SK-MEL-5 (cell line): ENCODE measurements around the gene DPAGT1. TPM values are rescaled to one million over a fixed set of nuclear protein-coding genes. Genes with fewer than 3 reads are reported as not detected.

Source experiments
- DNase-seq: peaks from one replicate; pipeline ENCODE4 v3.0.0-alpha.2; 2016; ENCODE audit warnings: low read depth, low spot score
- in situ Hi-C: cut with HindIII; loops from 2 replicates; pipeline ENCODE4 v1.10.0; 2016; ENCODE audit warnings: low sequenced_read_pairs, high pct_unique_total_duplicates, low pct_unique_long_range_greater_than_20kb
- total RNA-seq: library from RNA; depleted of rRNA; stranded (reverse); fragments of >200 nt; shearing (Covaris generic); gene quantifications from 2 replicates; pipeline ENCODE4 v1.2.3, GENCODE V29; 2014

The DPAGT1 gene
- total RNA-seq, 1 experiment from 2014 or later: 22.3 TPM

GRCh38 chr11:119118227-119118626 lies 16.6 kb upstream of the DPAGT1 start:
- no peak for DNase-seq
- in situ Hi-C loops: no loop called here

GRCh38 chr11:119117004-119117706 lies 15.5 kb upstream of the DPAGT1 start:
- DNase-seq: no peak
- in situ Hi-C loops: no loop called here

GRCh38 chr11:119116601-119117000 lies 14.9 kb upstream of the DPAGT1 start:
- in situ Hi-C loops: no loop called here
- DNase-seq: no peak

- in situ Hi-C loops: no loop called here
- no peak for DNase-seq
Observed at GRCh38 chr11:119116235-119116594, 14.6 kb upstream of the DPAGT1 start.

GRCh38 chr11:119115484-119116234 lies 14.0 kb upstream of the DPAGT1 start:
- DNase-seq: no peak
- in situ Hi-C loops: no loop called here

GRCh38 chr11:119114351-119114750 lies 12.7 kb upstream of the DPAGT1 start:
- in situ Hi-C loops: no loop called here
- DNase-seq: no peak

- DNase-seq: no peak
- in situ Hi-C loops: no loop called here
Observed at GRCh38 chr11:119113716-119114115, 12.1 kb upstream of the DPAGT1 start.

- in situ Hi-C loops: no loop called here
- DNase-seq: no peak
Observed at GRCh38 chr11:119112314-119113020, 10.8 kb upstream of the DPAGT1 start.

- no peak for DNase-seq
- in situ Hi-C loops: no loop called here
Observed at GRCh38 chr11:119111361-119111925, 9.8 kb upstream of the DPAGT1 start.

GRCh38 chr11:119110439-119110838 lies 8.8 kb upstream of the DPAGT1 start:
- no peak for DNase-seq
- in situ Hi-C loops: no loop called here

- in situ Hi-C loops: no loop called here
- no peak for DNase-seq
Observed at GRCh38 chr11:119109843-119110242, 8.2 kb upstream of the DPAGT1 start.

- DNase-seq: no peak
- in situ Hi-C loops: no loop called here
Observed at GRCh38 chr11:119108857-119109221, 7.2 kb upstream of the DPAGT1 start.

GRCh38 chr11:119108146-119108856 lies 6.6 kb upstream of the DPAGT1 start:
- DNase-seq: peak; percentile 22
- in situ Hi-C loops: no loop called here

- no peak for DNase-seq
- in situ Hi-C loops: no loop called here
Observed at GRCh38 chr11:119107538-119108145, 6.0 kb upstream of the DPAGT1 start.

- DNase-seq: peak; percentile 82
- in situ Hi-C loops: no loop called here
Observed at GRCh38 chr11:119106564-119107537, 5.2 kb upstream of the DPAGT1 start, which contains the start of gene C2CD2L. TSS of gene C2CD2L (plus strand) at chr11:119107344. CDS start at chr11:119107742, 398 bp downstream.

- peak; percentile 21 for DNase-seq
- in situ Hi-C loops: no loop called here
Observed at GRCh38 chr11:119103793-119104192, 2.1 kb upstream of the DPAGT1 start.
